NCI-H146 treated with DMSO at 0.1 percent for 48 hours (cell line): ENCODE data around the gene HDAC1.
"Not testable (repeated sequence)": the region's sequence is repeated elsewhere in the genome, so short reads cannot be mapped to it uniquely, and the experiment has no call there.

ENCODE experiments used
- DNase-seq: peaks from one replicate; lab custom pipeline; 2025; ENCODE audit not compliant: unreplicated experiment; lab: John Stamatoyannopoulos, UW

HDAC1 gene

DNA sequence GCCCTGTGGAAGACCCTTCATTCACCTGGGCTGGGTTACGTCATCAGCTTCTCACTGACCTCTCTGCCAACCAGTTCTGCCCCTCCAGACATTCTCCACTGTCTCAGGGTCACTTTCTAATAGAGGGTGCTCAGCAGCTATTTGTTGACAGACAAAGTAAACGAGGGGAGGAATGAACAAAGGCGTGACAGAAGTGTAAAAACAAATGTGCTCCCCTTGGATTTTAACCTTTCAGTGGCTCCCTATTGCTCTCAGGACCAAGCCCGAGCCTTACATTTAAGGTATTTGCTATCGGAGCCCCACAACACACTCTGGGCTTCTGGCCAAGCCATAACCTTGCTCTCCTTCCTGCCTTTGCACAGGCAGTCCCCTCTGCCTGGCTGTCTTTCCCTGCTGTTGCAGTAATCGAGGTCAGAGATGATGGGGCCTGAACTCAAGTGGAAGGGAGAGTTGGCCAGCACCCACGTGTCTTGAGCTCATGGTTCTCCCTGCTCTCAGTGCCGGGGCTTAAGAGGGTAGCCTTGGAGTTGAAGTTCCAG lies 53.5 kb downstream of the HDAC1 start:
- DNase-seq: no peak

DNA sequence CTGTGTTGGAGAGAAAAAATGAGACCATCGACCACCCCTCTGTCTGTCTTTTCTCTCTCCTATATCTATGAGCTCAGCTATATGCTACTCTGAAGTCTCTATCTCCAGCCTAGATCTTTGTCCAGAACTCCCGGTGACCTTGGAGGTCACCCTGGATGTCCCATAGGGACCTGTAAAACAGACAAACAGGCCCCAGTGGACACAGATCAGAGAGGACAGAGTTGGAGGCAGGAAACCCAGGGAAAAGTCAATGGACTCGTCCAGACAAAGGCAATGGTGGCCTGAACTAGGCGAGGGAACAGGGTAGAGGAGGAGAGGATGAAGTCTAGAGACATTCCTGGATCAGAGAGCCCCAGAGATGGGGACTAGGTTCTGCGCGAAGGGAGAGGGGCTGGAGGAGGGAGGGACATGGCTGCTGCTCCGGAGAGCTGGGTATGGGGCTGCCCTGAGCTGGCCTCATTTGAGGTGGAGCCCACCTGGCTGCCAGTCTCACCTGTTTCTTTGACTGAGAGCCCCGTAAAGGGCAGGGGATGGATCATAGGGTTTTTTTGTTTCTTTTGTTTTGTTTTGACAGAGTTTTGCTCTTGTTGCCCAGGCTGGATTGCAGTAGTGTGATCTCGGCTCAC lies 54.8 kb downstream of the HDAC1 start:
- DNase-seq: no peak

DNA sequence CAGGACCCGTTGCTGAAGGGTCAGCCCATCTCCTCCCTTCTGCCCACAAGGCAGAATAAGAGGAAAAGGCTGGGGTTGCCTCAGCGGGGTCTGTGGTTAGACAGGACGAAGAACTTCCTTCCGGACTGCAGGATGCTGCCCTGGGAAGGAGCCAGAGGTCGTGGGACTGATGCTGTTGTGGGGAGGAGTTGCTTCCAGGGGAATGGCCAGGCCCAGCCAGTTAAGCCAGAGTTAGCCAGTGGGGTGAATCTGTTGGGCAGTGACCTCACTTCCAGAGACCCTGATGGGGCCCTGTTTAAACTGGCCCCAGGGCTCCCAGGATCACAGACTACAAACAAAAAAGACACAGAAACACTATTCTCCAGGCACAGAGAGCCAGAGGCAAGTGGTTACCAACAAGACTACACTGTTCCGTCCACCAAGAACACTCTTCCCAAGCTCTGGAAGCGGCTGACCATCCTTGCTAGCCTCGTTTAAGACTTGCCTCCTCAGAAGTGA lies 57.4 kb downstream of the HDAC1 start:
- DNase-seq: no peak

DNA sequence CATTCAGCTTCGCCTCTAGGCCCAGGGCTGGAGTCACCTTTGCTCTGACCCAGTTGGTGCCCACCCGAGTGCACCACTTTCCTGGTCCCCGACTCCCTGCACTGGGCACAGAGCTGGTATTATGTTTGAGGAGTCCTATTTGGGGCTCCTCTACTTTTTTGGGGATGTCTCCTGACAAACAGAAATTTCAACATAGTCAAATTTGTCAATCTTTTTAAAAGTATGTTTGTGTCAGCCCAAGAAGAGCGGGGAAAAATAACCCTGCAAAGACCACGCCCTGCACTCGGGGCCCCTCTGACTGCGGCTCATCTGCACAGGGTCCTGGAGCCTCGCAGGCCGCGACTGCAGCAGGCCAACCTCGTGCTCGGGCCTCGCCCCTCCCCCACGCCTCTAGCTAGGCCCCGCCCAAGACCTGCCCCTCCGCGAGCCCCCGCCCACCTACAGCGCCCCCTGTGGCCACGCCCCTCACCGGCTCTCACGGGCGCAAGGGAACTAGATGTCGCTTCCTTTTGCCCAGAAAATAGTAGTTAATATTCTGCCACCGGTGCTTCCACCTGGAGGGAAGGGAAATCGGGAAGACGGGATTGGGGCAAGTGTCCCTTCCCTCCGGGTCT lies 59.0 kb downstream of the HDAC1 start:
- DNase-seq: no peak

DNA sequence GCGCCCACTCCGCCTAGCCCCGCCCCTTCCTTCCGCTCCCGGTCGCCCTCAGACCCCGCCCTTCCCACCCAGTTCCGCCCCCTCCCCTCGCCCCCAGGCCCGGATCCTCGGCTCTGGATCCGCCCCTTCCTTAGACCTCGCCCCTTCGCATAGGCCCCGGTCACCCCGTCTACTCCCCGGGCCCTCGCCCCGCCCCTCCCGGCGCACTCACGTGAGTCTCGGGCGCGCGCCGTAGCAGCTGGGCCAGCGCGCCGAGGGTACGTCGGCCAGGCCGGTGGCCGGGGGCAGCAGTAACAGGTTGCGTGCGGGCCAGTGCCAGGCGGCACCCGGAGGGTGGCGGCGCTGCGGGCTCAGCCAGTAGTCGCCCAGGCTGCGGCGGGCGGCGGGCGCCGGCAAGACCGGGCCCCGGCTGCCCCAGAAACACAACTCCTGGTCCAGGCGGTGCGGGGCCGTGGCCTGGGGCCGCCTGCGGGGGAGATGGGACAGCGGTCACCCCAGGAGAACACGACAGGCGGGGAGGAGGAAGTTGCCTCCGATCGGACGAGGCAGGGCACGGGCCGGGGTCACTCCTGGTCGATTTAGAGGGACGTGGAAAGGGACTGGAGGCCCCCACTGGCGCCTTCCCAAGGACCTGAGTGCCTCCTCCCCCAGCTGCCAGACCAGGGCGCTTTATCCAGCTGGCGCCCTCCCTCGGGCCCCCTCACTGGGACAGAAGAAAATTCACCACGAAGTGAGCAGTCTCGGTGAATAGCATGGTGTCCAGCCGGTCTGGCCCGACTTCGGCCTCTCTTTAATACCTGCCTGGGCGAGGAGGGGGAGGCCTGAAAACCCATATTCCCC lies 59.7 kb downstream of the HDAC1 start:
- DNase-seq: peak; percentile 74

DNA sequence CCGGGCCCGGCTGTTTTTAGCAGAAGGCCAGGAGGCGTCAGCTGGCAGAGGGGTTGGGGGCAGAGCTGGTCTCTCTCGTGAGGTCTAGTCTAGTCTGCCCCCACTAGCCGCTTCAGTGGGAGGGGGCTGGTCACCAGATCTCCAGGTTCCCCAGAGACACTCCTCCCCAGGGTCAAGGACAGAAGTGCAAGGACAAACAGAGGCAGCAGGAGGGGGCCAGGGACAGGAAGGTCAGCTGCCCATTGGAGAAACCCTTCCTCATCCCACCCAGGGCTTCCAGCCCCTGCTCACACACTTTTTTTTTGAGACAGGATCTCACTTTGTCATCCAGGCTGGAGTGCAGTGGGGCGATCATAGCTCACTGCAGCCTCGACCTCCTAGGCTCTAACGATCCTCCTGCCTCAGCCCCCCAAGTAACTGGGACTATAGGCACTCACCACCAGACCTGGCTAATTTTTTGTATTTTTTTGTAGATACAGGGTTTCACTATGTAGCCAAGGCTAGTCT lies 60.4 kb downstream of the HDAC1 start:
- DNase-seq: no peak

GRCh38 chr1:32352831-32353383 lies 61.0 kb downstream of the HDAC1 start:
- DNase-seq: no peak

DNA sequence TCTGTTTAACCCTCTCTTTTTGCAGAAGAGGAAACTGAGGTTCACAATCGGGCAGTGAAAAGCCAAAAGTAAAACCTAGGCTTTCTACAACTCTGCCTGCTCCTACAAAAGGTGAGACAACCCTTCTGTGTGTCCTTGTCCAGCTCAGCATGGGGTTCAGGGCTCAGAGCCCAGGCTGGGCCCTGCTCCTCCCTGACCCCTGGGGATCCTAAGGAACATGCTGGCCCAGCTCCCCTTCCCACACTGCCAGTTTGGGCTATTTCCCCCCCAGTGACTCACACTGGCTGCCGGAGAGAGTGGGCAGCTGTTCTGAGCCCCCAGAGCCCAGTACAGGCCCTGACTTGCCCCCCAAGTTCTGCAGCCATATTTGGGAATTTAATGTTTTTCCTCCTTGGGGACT lies 61.5 kb downstream of the HDAC1 start:
- DNase-seq: no peak

GRCh38 chr1:32353886-32354570 lies 62.1 kb downstream of the HDAC1 start:
- DNase-seq: no peak

DNA sequence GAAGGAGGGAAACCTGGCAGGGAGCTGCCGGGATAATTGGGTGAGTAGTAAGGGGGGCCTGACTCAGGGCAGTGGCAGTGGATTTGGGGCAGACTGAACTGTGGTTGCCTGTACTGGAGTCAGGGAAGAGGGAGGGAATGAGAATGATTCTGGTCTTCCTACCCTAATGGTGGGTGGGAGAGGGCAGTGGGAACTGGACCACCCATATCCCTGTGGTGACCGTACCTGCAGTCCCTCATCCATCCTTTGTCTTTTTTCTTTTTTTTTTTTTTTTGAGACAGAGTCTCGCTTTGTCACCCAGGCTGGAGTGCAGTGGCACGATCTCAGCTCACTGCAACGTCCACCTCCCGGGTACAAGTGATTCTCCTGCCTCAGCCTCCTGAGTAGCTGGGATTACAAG lies 63.9 kb downstream of the HDAC1 start:
- DNase-seq: not testable (repeated sequence)

DNA sequence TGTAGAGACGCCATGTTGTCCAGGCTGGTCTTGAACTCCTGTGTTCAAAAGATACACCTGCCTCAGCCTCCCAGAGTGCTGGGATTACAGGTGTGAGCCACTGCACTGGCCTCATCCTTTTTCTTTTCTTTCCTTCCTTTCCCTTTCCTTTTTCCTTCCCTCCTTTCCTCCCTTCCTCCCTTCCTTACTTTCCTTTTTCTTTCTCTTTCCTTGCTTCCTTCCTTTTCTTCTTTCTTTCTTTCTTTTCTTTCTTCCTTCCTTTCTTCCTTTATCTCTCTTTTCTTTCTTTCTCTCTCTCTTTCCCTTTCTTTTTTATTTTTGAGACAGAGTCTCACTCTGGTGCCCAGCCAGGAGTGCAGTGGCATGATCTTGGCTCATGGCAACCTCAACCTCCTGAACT lies 64.6 kb downstream of the HDAC1 start:
- DNase-seq: no peak

GRCh38 chr1:32357614-32358013 lies 65.7 kb downstream of the HDAC1 start:
- no peak for DNase-seq

- no peak for DNase-seq
Measured at GRCh38 chr1:32358435-32358834, 66.6 kb downstream of the HDAC1 start.

- DNase-seq: no peak
Measured at GRCh38 chr1:32361308-32361673, 69.4 kb downstream of the HDAC1 start.

DNA sequence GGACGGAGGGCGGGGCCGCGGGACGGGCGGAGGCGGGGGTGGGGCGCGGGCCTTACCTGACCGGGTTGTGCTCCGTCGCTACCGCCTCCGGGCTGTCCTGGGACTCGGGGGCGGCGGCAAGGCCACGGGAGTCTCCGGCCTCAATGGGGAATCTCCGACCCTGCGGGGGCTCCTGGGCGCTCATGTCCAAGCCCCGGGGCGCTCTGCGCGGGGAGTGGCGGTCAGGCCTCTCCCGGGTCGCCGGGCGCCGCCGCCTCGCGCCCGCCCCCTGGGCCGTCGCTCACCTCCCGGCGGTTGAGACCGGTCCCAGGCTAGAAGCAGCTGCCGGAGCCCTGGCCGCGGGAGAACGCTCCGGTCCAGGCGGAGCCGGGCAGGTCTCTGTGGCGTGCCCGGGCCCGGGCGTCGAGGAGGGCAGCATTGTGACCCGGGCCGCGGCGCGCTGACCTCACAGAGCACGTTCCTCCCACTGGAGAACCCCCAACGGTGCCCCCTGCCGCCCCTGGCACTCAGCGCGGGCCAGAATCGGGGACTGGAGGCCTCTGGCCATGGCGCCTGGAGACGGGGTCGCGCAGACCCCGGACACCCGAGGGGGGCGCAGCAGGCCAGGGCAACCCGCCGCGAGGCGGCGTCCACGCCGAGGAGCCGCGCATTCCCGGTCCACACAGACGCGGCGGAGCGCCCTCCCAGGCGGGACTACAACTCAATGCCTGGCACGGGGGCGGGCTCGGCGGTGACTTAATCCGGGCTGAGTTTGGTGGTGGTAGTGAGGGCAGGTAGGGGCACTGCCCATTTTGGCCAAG lies 70.0 kb downstream of the HDAC1 start:
- no peak for DNase-seq

DNA sequence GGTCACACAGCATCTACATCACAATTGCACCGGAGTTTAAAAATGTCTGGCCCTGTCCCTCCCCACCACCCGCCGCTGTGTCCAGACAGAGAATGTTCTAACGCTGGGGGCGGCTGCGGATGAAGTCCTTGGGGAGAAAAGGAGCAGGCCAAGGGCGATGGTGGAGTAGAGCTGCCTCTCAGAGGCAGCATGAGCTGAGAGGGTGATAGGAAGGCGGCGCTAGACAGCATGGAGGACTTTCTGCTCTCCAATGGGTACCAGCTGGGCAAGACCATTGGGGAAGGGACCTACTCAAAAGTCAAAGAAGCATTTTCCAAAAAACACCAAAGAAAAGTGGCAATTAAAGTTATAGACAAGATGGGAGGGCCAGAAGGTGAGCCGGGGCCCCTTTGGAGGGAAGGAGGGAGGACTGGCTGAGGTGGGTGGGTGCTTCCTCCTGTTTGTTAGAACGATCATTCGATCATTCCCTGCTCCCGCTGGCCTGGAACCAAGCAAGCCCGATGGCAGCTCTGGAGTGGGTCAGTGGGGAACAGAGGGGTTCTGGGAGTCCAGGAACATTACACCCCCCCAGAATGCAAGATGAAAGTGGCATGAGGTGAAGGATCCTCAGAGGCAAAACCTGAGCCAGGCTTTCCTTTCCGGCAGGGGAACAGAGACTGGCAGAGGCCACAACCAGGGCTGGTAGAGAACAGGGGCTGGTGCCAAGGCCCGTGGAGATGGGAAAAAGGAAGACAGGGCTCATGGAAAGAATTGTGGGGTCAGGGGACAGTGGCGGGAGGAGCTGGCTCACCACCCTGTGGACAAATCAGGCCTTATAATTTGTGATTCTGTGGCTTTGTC lies 70.8 kb downstream of the HDAC1 start, which contains the start of the genes FAM229A and TSSK3:
TSS of gene FAM229A (minus strand) at position 12 of the 840 bp plus-strand sequence. CDS start 394 bp downstream, outside the sequence.
TSS of gene TSSK3 (plus strand) at position 66 of the 840 bp plus-strand sequence. CDS start at position 229, 163 bp downstream.
- no peak for DNase-seq

DNA sequence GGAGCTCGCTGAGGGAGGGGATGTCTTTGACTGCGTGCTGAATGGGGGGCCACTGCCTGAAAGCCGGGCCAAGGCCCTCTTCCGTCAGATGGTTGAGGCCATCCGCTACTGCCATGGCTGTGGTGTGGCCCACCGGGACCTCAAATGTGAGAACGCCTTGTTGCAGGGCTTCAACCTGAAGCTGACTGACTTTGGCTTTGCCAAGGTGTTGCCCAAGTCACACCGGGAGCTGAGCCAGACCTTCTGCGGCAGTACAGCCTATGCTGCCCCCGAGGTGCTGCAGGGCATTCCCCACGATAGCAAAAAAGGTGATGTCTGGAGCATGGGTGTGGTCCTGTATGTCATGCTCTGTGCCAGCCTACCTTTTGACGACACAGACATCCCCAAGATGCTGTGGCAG lies 71.8 kb downstream of the HDAC1 start:
- no peak for DNase-seq

DNA sequence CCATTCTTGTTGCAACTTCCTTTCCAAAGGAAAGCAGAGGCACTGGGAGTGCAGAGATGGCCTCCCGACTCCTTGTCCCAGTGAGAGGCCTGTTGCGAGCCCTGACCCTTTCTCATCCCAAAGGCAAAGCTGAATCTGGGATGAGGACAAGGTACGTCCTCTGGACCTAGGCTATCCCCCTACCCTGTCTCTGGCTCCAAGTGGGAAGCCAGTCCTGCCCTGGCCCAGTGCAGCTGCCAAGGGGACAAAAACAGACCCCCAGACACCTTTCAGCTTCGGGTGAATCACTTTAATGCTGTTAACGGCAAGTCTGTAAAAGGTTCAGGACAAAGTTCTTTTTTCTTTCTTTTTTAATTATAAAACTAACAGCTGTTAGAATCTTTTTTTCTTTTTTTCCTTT lies 73.0 kb downstream of the HDAC1 start:
- no peak for DNase-seq

- DNase-seq: no peak
Measured at GRCh38 chr1:32365445-32365844, 73.6 kb downstream of the HDAC1 start.
